Endothelial cell of umbilical vein (primary cell): Measurements from ENCODE around the gene ADAMTS14. TPM values are rescaled to one million over a fixed set of nuclear protein-coding genes. Genes with fewer than 3 reads are reported as not detected.

ENCODE experiments used
- BruUV-seq: library from RNA; stranded (reverse); fragments of 400-500 nt; replicated peaks from 2 replicates; lab custom pipeline; 2021; lab: Mats Ljungman, UMichigan
- CTCF ChIA-PET: fragments of 300-600, 350-600 bp; sonication (Branson Sonifier 250); formaldehyde crosslinking; loops from one replicate; lab custom pipeline; 2021; ENCODE audit warnings: antibody characterized with exemption, inconsistent platforms; lab: Charles Lee
- POLR2A ChIA-PET: fragments of 300-600, 350-600 bp; sonication (Branson Sonifier 250); formaldehyde crosslinking; loops from one replicate; lab custom pipeline; 2021; ENCODE audit warnings: antibody characterized with exemption, inconsistent platforms; lab: Charles Lee
- DNase-seq: peaks from one replicate; pipeline ENCODE4 v3.0.0-alpha.2; 2011; ENCODE audit warnings: low read depth, low spot score
- FAIRE-seq: peaks from 2 replicates; lab custom pipeline; 2011; peaks lifted over from hg19 to GRCh38; lab: Jason Lieb, UNC
- H2AFZ ChIP-seq: 2 replicates; pipeline ENCODE4 v1.6.0; 2012; ENCODE audit warnings: low read depth, low read length, control low read depth, inconsistent platforms
- H3K27ac ChIP-seq: 2 replicates; pipeline ENCODE4 v1.5.1; 2011; ENCODE audit warnings: low read depth, mild to moderate bottlenecking, control low read depth, low read length, moderate library complexity; ENCODE audit not compliant: insufficient read depth
- H3K27me3 ChIP-seq, 2 experiments: 2 replicates each; pipeline versions ENCODE4 v1.6.0 to v1.6.1; 2011; ENCODE audit warnings: low read length in 2 of 2, mixed read lengths in 1 of 2; ENCODE audit not compliant: control insufficient read depth in 2 of 2, insufficient read depth in 2 of 2
- H3K36me3 ChIP-seq, 2 experiments: 2 replicates in 1 of 2; 3 replicates in 1 of 2; pipeline ENCODE4 v1.5.1; 2011; ENCODE audit warnings: low read length in 2 of 2, mild to moderate bottlenecking in 1 of 2, moderate library complexity in 1 of 2; ENCODE audit not compliant: control insufficient read depth in 2 of 2, insufficient read depth in 2 of 2; ENCODE audit errors: extremely low read depth in 1 of 2
- H3K4me1 ChIP-seq: 3 replicates; pipeline ENCODE4 v1.5.1; 2011; ENCODE audit warnings: mild to moderate bottlenecking, low read length; ENCODE audit not compliant: control insufficient read depth, insufficient read depth; ENCODE audit errors: extremely low read depth
- H3K4me2 ChIP-seq: 2 replicates; pipeline ENCODE4 v1.6.1; 2011; ENCODE audit warnings: low read length, control low read depth, mixed read lengths; ENCODE audit not compliant: insufficient read depth
- H3K4me3 ChIP-seq, 3 experiments: fragments of 200-600 bp in 1 of 3; sonication (generic), shearing (Covaris generic) in 1 of 3; replicated peaks in 1 of 3; 2 replicates each; pipeline ENCODE4 v1.5.1; 2011 to 2016; ENCODE audit warnings: control low read depth in 3 of 3, low read length in 3 of 3, mild to moderate bottlenecking in 2 of 3, inconsistent platforms in 1 of 3, low read depth in 1 of 3, moderate library complexity in 1 of 3; ENCODE audit not compliant: insufficient read depth in 1 of 3
- H3K79me2 ChIP-seq: 2 replicates; pipeline ENCODE4 v1.6.0; 2012; ENCODE audit warnings: low read length, inconsistent platforms; ENCODE audit not compliant: control insufficient read depth, insufficient read depth
- H3K9ac ChIP-seq: replicated peaks from 2 replicates; pipeline ENCODE3; 2011; ENCODE audit warnings: low read length, control low read depth; ENCODE audit not compliant: insufficient read depth; ENCODE audit errors: extremely low read depth
- H3K9me1 ChIP-seq: replicated peaks from 3 replicates; pipeline ENCODE4 v1.6.0; 2011; ENCODE audit warnings: mild to moderate bottlenecking, low read length; ENCODE audit not compliant: control insufficient read depth, insufficient read depth; ENCODE audit errors: extremely low read depth
- H3K9me3 ChIP-seq: replicated peaks from 2 replicates; pipeline ENCODE4 v1.5.1; 2012; ENCODE audit warnings: low read length, inconsistent platforms; ENCODE audit not compliant: control insufficient read depth, insufficient read depth
- H4K20me1 ChIP-seq: replicated peaks from 2 replicates; pipeline ENCODE3; 2011; ENCODE audit warnings: mild to moderate bottlenecking, low read length; ENCODE audit not compliant: control insufficient read depth, insufficient read depth; ENCODE audit errors: extremely low read depth
- EZH2 ChIP-seq: IDR thresholded peaks from 2 replicates; pipeline ENCODE4 v1.6.1; 2012; ENCODE audit warnings: borderline replicate concordance, low read depth, mild to moderate bottlenecking, moderate library complexity, low read length, inconsistent platforms; ENCODE audit not compliant: severe bottlenecking
- GATA2 ChIP-seq: IDR thresholded peaks from 2 replicates; pipeline ENCODE4 v1.7.0; 2011; ENCODE audit warnings: low read depth, mild to moderate bottlenecking, moderate library complexity, mixed read lengths, low read length; ENCODE audit not compliant: insufficient read length, insufficient read depth
- POLR2A ChIP-seq: IDR thresholded peaks from 2 replicates; pipeline ENCODE4 v1.6.1; 2012; ENCODE audit warnings: low read depth, mild to moderate bottlenecking, control low read depth, low read length
- dilution Hi-C: fragments of 300-500 bp; cut with MboI; formaldehyde crosslinking; loops from one replicate; pipeline ENCODE4 v1.15.0; 2019; ENCODE audit warnings: low sequenced_read_pairs; ENCODE audit not compliant: extremely low pct_ligation_motif_present
- intact Hi-C: fragments of 100-400 bp; cut with micrococcal nuclease; formaldehyde crosslinking; loops from one replicate; pipeline ENCODE4 v1.10.0; 2022
- polyA plus RNA-seq, 4 experiments: library from polyadenylated mRNA; depleted of rRNA in 3 of 4; stranded (reverse) in 3 of 4; unstranded in 1 of 4; fragments of >200 nt; gene quantifications; 2 replicates each; pipeline versions ENCODE4 v1.2.1 to v1.2.3, GENCODE V29; 2011 to 2012; ENCODE audit warnings: missing spikeins in 1 of 4
- total RNA-seq: library from RNA; stranded (reverse); gene quantifications from 2 replicates; pipeline ENCODE4 v1.2.3, GENCODE V29; 2021
- TF ChIP-seq, protein P1 (sequence below): IDR thresholded peaks from 2 replicates; pipeline ENCODE4 v1.6.1; 2011; ENCODE audit not compliant: insufficient read depth, insufficient read length

The ADAMTS14 gene
- total and polyA plus RNA-seq, 2 donors (not counting 3 experiments of a cell fraction or from before 2014, with no cell fraction given) = not detected

- no peak overlapping the region for H3K9ac ChIP-seq
- no peak overlapping the region for H2AFZ ChIP-seq
- ChIA-PET POLR2A (no interaction called here), CTCF (interaction anchor here (1.0 kb wide), 1 partner anchor 17 kb away, joined by 3 read pairs; no protein-coding TSS in a partner anchor)
- intact Hi-C loops = no loop called here
- H3K9me3 ChIP-seq = no peaks in the 10 kb centered on the region
- dilution Hi-C loops = no loop called here
- H3K27ac ChIP-seq = no peak overlapping the region
- DNase-seq (no peak), FAIRE-seq (no peak)
- no peak for TF ChIP-seq EZH2
- TF ChIP-seq, protein P1, sequence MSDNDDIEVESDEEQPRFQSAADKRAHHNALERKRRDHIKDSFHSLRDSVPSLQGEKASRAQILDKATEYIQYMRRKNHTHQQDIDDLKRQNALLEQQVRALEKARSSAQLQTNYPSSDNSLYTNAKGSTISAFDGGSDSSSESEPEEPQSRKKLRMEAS = no peak
- no peaks in the 10 kb centered on the region for H3K9me1 ChIP-seq
- BruUV-seq = no TSS peak
- H4K20me1 ChIP-seq = no peaks in the 10 kb centered on the region
- H3K4me3 ChIP-seq = no peak overlapping the region
- peaks cover 2% of the 10 kb centered on the region in 2 experiments for H3K27me3 ChIP-seq
- no peaks in the 10 kb centered on the region for H3K79me2 ChIP-seq
- no peak overlapping the region for H3K4me2 ChIP-seq
- H3K4me1 ChIP-seq = no peaks in the 10 kb centered on the region
- no peaks in the 10 kb centered on the region for H3K36me3 ChIP-seq
These were observed 103.6 kb downstream of the ADAMTS14 start for GRCh38 chr10:70775679-70776454.

DNA sequence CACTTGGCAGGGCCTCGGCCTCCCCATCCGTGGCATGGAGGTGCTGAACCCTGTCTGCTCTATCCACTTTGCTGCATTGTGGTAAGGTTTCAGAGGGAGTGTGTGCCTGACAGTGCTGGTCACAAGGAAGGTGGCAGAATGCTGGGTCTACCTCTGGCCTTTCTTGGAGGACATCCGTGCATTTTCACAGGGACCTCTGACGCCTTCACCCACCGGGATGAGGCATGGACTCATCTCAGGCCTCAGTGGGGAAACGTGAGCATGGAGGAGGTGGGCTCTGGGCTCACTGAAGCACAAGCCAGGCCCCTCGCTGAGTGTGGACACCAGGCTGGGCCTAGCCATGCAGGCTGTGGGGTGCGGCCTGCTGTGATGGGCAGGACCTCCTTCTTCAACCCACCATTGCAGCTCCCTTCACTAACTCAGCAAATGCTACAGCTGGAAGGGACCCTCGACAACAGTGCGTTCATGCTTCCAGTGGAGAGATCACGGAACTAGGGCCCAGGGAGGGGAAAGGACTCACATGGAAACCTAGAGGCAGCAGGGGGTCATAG lies 104.2 kb downstream of the ADAMTS14 start:
- intact Hi-C loops (no loop called here), dilution Hi-C loops (no loop called here)
- Histone ChIP-seq H3K27ac (no peak overlapping the region), H3K4me2 (no peak overlapping the region), H4K20me1 (no peaks in the 10 kb centered on the region), H3K9me3 (no peaks in the 10 kb centered on the region), H3K9ac (no peak overlapping the region), H3K79me2 (no peaks in the 10 kb centered on the region), H3K4me1 (no peaks in the 10 kb centered on the region), H3K4me3 (no peak overlapping the region), H3K9me1 (no peaks in the 10 kb centered on the region), H2AFZ (no peak overlapping the region), H3K36me3 (no peaks in the 10 kb centered on the region), H3K27me3 (peaks cover 0 to 4% of the 10 kb centered on the region in 2 experiments)
- DNase-seq (no peak), FAIRE-seq (no peak)
- ChIA-PET POLR2A (no interaction called here), CTCF (no interaction called here)
- no peak for TF ChIP-seq GATA2
- no peak for TF ChIP-seq EZH2
- no peak for TF ChIP-seq POLR2A
- BruUV-seq = no TSS peak
